HG02943 (cell line): ENCODE measurements around the gene THRA.

Experiments
- ATAC-seq: cut with Tn5 transposase; IDR thresholded peaks from one replicate; pipeline ENCODE4 v1.9.1; 2021; ENCODE audit warnings: mild to moderate bottlenecking, low read depth, moderate library complexity; ENCODE audit not compliant: unreplicated experiment

The THRA gene

DNA sequence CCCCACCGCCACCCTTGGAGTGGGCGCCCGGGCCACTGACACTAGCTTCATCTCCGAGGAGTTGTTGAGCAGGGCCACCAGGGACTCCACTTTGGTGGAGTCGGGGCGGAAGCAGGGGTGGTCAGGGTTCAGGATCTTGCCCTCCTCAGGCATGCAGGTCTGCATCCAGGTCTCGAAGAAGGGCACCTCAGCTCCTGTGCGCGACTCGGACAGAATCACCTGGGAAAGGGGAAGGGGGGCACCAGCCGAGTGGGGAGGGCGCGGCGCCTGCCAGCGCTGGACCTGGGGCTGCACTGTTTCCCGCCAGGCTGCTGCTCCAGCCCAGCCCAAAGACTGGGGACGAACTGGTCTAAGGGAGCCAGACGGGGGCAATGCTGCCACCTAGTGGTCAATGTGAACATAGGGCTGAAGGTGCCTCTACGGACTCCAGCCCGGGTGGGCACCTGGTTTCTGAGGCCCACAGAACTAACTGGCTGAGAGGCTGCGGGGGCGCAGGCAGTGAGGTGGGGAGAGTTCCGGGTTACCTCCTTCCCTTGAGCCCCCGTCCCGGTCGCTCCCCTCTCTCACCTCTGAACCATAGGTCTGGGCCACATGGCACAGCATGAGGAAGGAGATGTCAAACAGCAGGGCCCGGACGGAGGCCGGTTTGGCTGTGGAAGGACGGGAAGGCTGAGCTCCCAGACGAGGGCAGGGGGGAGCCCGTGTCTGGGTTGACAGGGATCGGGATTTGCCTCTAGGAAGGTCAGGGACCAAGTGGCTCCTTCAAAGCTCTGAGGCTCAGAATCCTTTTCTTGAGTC lies 35.8 kb upstream of the THRA start:
- no peak for ATAC-seq

- ATAC-seq = no peak
These were observed 35.2 kb upstream of the THRA start for GRCh38 chr17:40027614-40028012.

DNA sequence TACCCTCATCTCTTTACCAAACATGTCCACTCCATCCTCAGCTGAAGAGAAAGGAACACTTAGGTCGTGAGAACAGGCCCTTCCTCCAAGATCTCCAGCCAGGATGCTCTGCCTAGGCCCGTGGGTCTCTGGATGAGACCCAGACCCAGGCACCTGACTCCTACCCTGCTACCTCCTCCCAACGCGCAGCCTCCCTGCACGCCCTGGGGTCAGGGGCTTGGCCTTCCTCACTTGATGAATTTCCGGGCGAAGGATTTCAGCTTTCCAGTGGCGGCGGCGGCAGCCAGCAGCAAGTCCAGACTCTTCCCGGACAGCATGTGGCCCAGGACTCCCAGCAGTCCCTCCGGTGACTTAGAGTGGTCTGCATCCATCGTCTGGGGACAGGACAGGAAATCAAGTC lies 34.2 kb upstream of the THRA start:
- no peak for ATAC-seq

DNA sequence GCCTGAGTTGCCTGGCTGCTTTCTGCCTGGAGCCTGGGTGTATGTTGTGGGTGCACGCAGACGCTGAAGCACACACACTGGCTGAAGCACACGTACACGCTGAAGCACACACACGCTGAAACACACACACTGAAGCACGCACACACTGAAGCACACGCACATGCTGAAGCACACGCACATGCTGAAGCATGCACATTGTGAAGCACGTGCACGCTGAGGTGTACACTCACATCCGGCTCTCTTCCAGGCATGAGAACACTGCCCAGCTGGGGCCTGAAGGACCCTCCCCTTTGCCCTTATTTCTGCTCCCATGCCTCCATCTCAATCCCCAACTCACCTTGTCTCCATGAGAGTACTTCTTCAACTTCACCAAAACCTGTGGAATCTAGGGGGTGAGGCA lies 31.1 kb upstream of the THRA start:
- ATAC-seq = no peak

DNA sequence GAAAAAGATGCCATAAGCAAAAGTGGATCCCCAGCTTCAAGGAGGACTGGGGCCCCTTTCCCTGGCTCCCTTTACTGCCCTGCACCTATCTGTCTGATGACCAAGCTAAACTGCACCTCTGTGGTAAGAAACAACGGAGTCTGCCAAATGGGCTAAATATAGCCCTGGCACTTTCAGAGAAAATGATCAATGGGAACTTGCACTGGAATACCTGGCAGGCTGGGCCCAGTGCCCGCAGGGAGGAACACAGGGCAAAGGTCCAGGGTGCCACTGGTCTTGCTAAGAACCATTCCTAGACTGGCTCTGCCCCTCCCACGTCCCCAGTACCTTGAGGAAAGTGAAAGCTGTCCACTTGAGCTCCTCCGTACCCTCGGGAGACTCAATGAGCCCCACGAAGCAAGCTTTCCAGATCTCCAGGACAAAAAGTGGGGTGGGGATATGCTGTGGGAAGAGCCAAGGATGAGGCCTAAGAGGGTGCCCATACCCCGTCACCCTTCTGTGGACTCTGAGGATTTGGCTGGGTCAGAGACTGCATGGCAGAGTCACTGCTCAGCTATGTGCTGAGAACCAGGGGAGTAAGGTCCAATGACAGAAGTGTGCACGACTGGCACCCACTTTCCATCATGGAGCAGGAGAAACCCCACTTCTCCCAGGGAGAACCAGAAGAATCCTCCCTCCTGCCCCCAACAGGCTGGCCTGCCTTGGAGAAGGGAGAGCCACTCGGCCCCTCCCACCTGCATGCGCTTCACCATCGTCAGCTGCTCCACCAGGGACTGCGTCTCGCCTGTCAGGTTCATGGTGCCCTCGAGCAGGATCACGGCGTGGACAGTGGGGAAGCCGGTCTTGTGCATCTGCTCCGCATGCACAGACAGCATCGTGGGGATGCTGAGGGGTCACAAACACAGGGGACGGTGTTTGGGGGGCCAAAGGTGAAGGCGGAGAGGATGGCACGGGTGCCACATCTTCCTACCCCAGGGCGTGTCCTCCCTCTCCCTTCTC lies 30.1 kb upstream of the THRA start:
- no peak for ATAC-seq

GRCh38 chr17:40033339-40033738 lies 29.4 kb upstream of the THRA start:
- ATAC-seq = no peak

GRCh38 chr17:40034426-40035161 lies 28.2 kb upstream of the THRA start:
- no peak for ATAC-seq

DNA sequence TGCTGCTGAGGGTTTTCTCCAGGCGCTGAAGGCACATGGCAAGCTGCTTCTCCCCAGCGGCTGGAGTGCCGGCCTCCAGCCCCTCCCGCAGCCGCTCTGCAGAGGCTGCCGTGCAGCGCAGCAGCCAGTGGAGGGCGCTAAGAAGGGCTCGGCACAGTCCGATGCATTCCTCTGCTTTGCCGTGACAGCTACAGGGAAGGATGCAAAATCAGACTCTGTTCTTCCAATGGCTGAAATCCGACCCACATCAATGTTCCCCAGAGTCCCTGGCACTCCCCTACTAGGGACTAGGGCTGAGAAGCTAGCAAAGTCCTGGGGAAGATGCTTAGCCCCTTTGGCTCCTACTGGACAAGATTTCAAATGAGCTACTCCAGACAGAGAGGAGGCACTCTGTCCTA lies 27.6 kb upstream of the THRA start:
- ATAC-seq = no peak

DNA sequence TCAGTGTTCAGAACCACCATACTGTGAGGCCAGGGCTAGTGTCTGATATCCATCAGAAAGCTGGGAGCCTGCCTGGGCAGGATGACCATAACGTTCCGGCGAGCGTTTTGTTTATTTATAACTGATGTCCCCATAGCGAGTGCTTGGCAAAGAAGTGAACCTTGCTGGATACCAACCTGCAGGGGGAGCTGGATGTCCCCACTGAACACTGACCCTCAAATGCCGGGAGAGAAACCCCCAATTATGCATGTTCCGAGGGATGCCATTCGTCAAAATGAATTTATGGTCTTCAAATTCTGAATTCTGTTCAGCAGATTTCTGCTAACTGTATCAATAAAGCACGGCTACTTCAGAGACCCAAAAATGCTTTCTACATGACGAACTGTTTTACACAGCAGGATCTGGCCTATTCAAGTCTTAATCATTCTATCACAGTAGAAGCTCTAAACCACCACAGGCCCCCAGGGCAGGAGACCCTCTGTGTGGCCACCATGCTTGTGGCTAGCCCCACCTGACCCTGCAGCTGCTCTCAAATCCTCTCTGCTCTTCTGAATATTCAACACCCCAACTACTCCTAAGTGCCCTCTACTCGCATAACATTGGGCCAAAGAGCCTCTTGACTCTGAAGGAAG lies 23.8 kb upstream of the THRA start:
- no peak for ATAC-seq

DNA sequence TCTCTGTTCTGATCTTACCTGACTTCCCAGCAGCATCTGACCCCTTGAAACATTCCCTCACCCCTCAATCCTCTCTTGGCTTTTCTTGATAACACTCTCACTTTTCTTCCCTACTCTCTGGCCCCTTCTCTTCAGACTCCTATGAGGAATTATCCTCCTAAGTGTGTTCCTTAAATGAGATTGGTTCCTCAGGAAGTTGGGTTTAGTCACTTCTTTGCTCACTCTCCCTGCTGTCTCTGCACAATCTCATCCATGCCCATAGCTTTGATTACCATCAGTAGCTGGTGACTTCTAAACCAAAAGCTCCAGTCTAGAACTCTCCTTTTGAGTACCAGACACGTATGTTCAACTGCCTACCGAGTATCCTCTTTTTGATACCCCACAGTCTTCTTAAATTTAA lies 21.6 kb upstream of the THRA start:
- no peak for ATAC-seq

DNA sequence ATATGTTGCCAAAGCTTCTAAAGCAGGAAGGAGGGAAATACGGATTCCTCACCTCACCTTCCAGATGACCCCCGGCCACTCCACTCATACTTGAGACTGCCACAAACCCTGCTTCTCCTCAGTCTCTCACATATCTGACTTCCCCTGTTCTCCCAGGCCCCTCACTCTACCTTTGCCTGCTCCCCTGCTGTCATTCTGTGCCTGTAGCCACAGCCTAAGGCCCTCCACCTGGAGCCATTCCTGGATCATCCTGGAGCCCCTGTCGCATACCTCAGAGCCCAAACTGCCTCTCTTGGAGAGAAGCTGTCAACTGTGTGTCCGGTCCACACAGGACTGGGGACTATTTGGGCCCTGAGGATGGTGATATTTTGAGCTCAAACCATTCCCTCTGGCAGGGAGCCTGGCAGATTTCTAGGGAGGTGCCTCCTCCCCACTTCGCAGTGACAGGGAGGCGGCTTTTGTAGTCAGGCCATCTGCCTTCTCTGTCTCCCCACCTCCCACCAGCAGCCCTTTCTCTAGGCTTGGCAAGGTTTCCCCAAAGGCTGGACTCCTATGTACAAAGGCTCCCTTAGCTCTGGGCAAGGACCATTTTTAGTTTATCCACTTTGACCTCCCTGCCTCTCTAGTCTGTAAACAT lies 6.3 kb upstream of the THRA start:
- ATAC-seq = no peak

DNA sequence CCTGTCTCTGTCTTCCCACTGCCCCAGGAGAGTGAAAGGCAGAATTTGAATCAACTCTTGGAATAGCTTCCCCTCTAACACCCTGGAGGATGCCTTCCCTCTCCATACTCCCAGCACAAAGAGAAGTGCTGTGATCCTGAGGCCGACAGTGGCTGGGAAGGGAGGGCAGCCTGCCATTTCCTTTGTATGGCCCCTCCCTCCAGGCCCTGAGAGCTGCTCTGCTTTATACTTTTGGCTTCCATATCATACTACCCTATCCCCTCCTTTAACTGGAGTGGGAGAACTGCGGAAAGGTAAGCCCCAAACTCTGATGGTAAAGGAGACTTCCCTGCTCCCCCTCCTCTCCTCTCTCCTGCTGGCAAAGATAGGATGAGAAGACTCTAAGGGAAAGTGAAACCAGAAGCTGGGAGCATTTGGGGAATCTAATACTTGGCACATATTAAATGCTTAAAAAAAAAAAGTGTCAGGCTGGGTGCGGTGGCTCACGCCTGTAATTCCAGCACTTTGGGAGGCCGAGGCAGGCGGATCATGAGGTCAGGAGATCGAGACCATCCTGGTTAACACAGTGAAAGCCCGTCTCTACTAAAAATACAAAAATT lies 4.5 kb upstream of the THRA start:
- ATAC-seq = no peak

DNA sequence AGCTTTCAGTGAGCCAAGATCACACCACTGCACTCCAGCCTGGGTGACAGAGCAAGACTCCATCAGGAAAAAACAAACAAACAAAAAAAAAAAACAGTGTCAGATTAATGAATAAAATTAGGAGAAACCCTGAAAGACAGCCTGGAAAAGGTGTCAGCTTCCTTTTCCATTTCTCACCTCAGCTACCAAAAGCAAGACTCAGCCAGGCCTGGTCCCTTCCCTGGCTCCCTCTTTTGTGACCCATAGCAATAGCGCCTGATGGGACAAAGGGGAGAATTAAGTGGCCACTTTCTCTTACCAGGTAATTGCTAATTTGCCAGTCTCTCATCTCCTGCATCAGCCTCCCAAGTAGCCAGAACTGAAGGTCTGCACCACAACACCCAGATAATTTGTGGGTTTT lies 3.9 kb upstream of the THRA start:
- ATAC-seq = no peak

- ATAC-seq = no peak
These were observed 2.9 kb upstream of the THRA start for GRCh38 chr17:40059729-40060475.

DNA sequence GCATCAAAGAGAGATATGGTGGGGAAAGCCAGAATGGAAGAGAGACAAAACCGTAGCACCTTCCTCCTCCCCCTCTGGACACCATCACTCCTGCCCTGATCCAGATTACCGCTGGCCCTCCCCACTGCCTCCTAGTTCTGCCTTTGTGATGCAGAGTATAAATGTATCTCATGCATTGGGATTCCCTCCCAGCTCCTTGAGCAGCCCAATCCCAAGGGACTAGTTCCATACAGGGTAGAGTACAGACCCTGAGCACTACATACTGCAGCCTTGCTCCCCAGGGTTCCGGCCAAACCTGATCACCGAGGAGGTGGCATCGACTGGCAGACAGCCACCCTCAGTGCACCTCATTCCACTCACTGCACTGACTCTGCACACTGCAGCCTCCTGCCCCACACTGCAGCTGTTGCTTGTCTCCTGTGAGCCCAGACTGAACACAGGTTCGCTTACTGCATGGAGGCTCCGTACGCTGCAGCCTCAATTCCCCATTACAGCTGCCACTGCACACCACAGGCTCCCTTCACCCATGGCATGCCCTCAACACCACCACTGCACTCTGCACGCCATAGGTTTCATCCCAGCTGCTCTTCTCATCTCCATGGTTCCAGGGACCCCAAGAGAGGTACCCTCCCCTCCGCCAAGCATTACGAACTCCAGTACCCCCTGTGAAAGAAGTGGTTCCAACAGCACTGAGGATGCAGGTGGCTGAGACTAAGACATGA lies 1.7 kb upstream of the THRA start:
- no peak for ATAC-seq

- no peak for ATAC-seq
These were observed 1.1 kb upstream of the THRA start for GRCh38 chr17:40061609-40062038.

GRCh38 chr17:40063187-40063771 lies 514 bp downstream of the THRA start:
- ATAC-seq = no peak
